Effector memory CD4-positive, alpha-beta T cell (primary cell): ENCODE results near the gene HSP90B1.

ENCODE experiments used
- DNase-seq, 3 donors: peaks; one replicate each; pipeline ENCODE4 v3.0.0-alpha.2; 2020
- H3K27ac ChIP-seq: 2 replicates; pipeline ENCODE4 v1.7.0; 2013; ENCODE audit warnings: mild to moderate bottlenecking, low read length, moderate library complexity; ENCODE audit not compliant: insufficient read depth, poor library complexity, severe bottlenecking
- H3K27me3 ChIP-seq: replicated peaks from 2 replicates; pipeline ENCODE4 v1.7.0; 2013; ENCODE audit warnings: mild to moderate bottlenecking, low read length; ENCODE audit not compliant: insufficient read depth, control insufficient read depth, poor library complexity, severe bottlenecking
- H3K36me3 ChIP-seq: 2 replicates; pipeline ENCODE4 v1.7.0; 2013; ENCODE audit warnings: mild to moderate bottlenecking, low read length, moderate library complexity; ENCODE audit not compliant: control insufficient read depth, insufficient read depth
- H3K4me1 ChIP-seq: 2 replicates; pipeline ENCODE4 v1.7.0; 2013; ENCODE audit warnings: low read length, mild to moderate bottlenecking; ENCODE audit not compliant: control insufficient read depth, insufficient read depth, poor library complexity, severe bottlenecking
- H3K4me3 ChIP-seq: 2 replicates; pipeline ENCODE4 v1.7.0; 2013; ENCODE audit warnings: low read length, low read depth, mild to moderate bottlenecking; ENCODE audit not compliant: insufficient read depth, poor library complexity, severe bottlenecking
- H3K9me3 ChIP-seq: 2 replicates; pipeline ENCODE4 v1.7.0; 2013; ENCODE audit warnings: mild to moderate bottlenecking, low read length, moderate library complexity; ENCODE audit not compliant: control insufficient read depth

Gene HSP90B1

DNA sequence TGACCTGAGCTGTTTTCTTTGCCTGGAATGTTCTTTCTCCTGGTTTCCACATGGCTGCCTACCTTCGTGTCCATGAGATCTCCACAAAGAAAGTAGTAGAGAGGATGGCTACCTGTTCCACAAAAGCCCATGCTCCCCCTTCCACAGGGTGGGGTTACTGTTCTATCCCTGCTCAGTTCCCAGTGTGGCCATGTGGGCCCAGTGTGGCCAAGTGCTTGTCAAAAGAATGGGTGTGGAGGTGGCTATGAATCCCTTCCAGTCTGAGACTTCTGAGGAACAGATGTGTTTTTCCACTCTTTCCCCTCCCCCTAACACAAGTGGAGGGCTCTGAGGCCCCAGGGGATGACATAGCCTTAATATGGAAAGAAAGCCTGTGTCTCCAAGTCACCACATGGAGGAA is 26.2 kb upstream of the HSP90B1 start:
- DNase-seq: no peak
- H3K4me3 ChIP-seq: no peak overlapping the region

DNA sequence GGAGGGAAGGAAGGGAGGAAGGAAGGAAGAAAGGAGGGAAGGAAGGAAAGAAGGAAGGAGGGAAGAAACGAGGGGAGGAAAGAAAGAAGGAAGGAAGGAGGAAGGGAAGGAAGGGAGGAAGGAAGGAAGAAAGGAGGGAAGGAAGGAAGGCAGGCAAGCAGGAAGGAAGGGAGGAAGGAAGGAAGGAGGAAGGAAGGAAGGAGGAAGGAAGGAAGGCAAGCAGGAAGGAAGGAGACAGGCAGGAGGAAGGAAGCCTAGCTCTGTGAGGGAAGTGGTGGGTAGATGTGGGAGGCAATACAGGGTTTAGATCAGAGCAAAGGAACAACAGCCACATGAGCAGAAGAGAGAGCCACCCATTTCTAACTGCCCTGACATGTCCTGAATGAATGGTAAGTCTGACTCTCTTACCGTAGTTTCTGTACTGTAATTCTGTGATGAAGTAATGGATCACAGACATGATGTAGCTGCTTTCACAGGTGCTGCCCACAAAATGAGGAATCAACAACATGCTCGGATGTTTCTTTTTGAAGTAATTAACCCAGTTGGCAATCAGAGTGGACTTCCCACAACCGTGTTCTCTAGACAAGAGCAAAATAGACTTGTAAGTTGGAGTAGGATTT is 24.4 kb upstream of the HSP90B1 start:
- Histone ChIP-seq H3K27ac (no peak overlapping the region), H3K4me1 (peaks cover 17% of the 10 kb centered on the region), H3K4me3 (no peak overlapping the region), H3K9me3 (no peaks in the 10 kb centered on the region), H3K36me3 (no peaks in the 10 kb centered on the region), H3K27me3 (no peaks in the 10 kb centered on the region)
- no peak for DNase-seq

More for the DNA sequence above, 26.2 kb upstream of the HSP90B1 start:
- peaks cover 21% of the 10 kb centered on the region for H3K4me1 ChIP-seq
- no peak overlapping the region for H3K27ac ChIP-seq
- no peaks in the 10 kb centered on the region for H3K36me3 ChIP-seq
- H3K27me3 ChIP-seq: no peaks in the 10 kb centered on the region
- no peaks in the 10 kb centered on the region for H3K9me3 ChIP-seq

DNA sequence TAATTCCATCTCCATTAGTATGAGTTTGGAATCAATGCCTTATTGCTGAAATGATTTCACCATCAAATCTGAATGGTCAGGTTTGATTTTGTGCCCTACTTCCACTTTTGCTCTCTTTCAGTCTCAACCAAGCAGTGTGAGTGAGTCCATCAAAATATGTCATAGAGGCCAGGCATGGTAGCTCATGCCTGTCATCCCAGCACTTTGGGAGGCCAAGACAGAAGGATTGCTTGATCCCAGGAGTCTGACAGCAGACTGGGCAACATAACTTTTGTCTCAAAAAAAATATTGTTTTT is 22.0 kb upstream of the HSP90B1 start:
- Histone ChIP-seq H3K27ac (no peak overlapping the region), H3K9me3 (no peaks in the 10 kb centered on the region), H3K4me3 (no peak overlapping the region), H3K36me3 (no peaks in the 10 kb centered on the region), H3K4me1 (no peaks in the 10 kb centered on the region), H3K27me3 (no peaks in the 10 kb centered on the region)
- DNase-seq: no peak

DNA sequence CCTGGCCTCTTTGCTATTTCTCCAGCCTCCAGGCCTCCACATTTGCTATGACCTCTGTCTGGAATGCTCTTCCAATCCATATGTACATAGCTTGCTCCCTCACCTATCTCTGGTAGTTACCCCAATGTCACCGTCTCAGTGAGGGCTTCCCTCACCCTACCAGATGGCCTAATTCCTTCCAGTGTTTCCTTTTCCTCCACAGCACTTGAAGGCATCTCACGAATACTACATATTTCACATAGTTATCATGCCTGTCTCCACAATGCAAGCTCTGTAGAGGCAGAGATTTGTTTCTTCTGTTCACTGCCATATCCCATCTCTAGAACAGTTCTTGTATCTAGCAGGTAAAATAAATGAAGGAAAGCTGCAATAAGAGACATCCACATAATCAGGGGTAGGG is 21.3 kb upstream of the HSP90B1 start:
- H3K4me1 ChIP-seq: no peaks in the 10 kb centered on the region
- no peak for DNase-seq
- no peaks in the 10 kb centered on the region for H3K36me3 ChIP-seq
- no peak overlapping the region for H3K4me3 ChIP-seq
- no peak overlapping the region for H3K27ac ChIP-seq
- H3K27me3 ChIP-seq: no peaks in the 10 kb centered on the region
- H3K9me3 ChIP-seq: no peaks in the 10 kb centered on the region

DNA sequence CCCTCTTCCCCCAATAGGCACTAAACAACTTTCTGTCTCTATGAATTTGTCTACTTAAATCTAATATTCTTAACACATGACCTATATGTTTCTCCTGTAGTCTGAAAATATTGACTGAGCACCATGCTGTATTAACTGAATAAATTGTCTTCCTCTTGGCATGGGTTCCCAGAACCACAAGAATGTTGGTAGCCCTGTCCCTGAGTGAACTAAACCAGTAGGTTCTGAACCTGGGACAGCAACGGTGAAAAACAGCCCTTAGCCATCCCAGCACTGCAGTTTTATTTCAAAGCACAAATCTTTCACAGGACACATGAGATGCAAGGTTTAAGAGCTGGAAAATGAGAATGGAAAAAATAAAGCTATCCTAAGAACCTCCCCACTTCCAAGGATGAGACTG is 20.4 kb upstream of the HSP90B1 start:
- H3K27me3 ChIP-seq: no peaks in the 10 kb centered on the region
- H3K27ac ChIP-seq: no peak overlapping the region
- no peaks in the 10 kb centered on the region for H3K4me1 ChIP-seq
- H3K4me3 ChIP-seq: no peak overlapping the region
- DNase-seq: no peak
- H3K36me3 ChIP-seq: no peaks in the 10 kb centered on the region
- no peaks in the 10 kb centered on the region for H3K9me3 ChIP-seq

DNA sequence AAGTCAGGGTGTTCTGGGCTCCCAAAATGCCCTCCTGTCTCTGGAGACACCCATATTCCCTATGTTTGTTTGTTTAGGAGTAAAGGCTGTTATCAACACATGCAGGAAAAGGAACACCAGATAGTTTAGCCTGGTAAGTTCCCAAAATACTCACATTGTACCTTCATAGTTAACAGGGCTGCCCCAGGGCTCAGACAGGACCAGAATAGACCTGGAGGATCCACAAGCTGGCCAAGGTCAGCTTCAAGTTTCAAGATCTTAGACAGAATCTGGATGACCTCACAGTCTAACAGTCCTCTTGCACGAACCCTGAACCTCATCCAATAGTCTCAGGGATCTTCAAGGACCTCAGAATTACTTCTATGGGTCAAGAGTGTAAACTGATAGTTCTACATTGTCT is 18.1 kb upstream of the HSP90B1 start:
- H3K4me1 ChIP-seq: no peaks in the 10 kb centered on the region
- H3K4me3 ChIP-seq: no peak overlapping the region
- H3K27me3 ChIP-seq: no peaks in the 10 kb centered on the region
- H3K27ac ChIP-seq: no peak overlapping the region
- H3K9me3 ChIP-seq: no peaks in the 10 kb centered on the region
- no peak for DNase-seq
- no peaks in the 10 kb centered on the region for H3K36me3 ChIP-seq

DNA sequence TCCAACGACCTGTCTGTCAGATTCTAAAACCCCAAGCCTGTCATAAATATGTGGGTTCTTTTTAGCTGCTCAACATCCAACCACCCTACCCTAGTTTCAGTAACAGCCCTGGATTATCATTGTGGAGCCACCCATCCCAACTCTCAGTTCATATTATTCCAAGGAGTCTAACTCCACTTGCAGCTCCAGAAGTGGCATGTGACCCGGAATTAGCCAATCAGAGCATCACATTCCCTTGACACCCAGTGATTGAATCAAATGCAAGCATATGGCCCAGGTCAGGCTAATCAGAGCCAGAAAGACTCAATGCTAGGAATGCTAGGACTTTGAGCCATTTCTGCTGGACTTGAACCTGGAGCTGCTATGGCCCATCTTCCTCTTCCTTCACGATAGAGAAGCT is 17.1 kb upstream of the HSP90B1 start:
- DNase-seq: no peak
- no peaks in the 10 kb centered on the region for H3K27me3 ChIP-seq
- H3K4me3 ChIP-seq: no peak overlapping the region
- no peak overlapping the region for H3K27ac ChIP-seq
- peaks cover 4% of the 10 kb centered on the region for H3K9me3 ChIP-seq
- H3K36me3 ChIP-seq: no peaks in the 10 kb centered on the region
- H3K4me1 ChIP-seq: no peaks in the 10 kb centered on the region

DNA sequence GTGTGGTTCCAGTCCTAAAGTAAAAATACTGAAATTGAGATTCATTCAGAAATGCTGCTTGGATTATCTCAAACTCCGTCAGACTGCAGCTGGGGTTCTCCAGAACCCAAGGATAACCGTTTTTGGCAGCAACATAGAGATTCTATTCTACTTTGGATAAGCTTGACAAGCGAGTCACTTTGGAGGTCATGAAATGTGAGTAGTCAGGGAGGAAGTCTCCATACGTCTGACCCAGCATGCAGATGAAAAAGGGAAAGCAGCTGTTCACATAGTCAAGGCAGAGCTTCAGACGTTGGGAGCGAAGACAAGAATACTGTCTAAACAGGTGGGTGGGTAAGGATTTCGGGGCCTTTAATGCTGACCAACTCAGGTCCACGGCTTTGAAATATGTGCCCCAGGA is 14.9 kb upstream of the HSP90B1 start:
- no peak for DNase-seq
- H3K27ac ChIP-seq: no peak overlapping the region
- H3K4me3 ChIP-seq: no peak overlapping the region
- no peaks in the 10 kb centered on the region for H3K4me1 ChIP-seq
- H3K27me3 ChIP-seq: no peaks in the 10 kb centered on the region
- no peaks in the 10 kb centered on the region for H3K36me3 ChIP-seq
- H3K9me3 ChIP-seq: peaks cover 4% of the 10 kb centered on the region

DNA sequence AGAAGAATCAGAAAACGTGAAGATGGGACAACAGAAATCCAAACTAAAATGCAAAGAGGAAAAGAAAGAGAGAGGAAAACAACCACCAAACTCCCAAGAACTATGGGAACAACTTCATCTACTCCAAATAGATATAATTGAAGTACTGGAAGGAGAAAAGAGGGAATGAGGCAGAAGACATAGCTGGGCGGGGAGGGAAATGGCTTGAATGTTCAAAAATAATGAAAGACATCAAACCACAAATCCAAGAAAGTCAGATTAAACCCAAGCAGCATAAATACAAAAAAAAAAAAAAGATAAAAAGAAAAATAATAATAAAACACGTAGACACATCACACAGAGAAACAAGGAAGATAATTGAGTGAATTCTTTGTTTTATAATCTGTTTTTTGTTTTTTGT is 12.3 kb upstream of the HSP90B1 start:
- H3K4me3 ChIP-seq: no peak overlapping the region
- no peaks in the 10 kb centered on the region for H3K4me1 ChIP-seq
- H3K27ac ChIP-seq: no peak overlapping the region
- no peaks in the 10 kb centered on the region for H3K27me3 ChIP-seq
- no peaks in the 10 kb centered on the region for H3K36me3 ChIP-seq
- H3K9me3 ChIP-seq: peaks cover 4% of the 10 kb centered on the region
- DNase-seq: no peak

DNA sequence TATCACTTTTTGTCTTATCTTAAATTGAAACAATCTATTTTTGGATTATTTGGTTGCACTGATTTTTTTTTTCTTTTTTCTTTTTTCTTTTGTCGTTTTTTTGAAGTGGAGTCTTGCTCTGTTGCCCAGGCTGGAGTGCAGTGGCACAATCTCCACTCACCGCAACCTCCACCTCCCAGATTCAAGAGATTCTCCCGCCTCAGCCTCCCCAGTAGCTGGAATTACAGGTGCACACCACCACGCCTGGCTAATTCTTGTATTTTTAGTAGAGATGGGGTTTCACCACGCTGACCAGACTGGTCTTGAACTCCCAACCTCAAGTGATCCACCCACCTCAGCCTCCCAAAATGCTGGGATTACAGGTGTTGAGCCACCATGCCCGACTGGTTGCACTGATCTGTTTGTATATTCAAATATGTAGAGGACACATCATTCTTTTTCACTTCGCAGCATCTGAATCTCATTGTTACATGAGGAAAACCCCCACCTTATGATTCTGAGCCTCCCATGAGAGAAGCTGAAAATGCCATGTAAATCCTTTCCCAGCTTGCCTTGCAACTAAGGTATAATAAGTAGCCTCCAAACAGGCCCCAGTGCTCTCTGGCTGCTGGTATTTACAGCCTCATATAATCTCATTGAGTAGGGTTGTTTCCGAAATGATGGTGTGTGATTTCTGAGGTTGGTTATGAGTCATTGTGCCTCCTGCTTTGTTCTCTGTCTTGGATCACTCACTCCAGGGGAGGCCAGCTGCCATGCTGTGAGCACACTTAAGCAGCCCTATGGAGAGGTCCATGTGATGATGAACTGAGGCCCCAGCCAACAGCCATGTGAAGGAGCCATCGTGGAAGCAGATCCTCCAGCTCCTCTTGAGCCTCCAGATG is 5.2 kb upstream of the HSP90B1 start:
- Histone ChIP-seq H3K27me3 (no peaks in the 10 kb centered on the region), H3K4me1 (peaks cover 17% of the 10 kb centered on the region), H3K9me3 (no peaks in the 10 kb centered on the region), H3K27ac (no peak overlapping the region), H3K4me3 (no peak overlapping the region), H3K36me3 (no peaks in the 10 kb centered on the region)
- DNase-seq: no peak
